OCI-LY7 (cell line): ENCODE results near the gene HCFC1R1. TPM values are rescaled to one million over a fixed set of nuclear protein-coding genes. Genes with fewer than 3 reads are reported as not detected.

Source experiments
- BruUV-seq: library from RNA; stranded (reverse); fragments of 400-500 nt; replicated peaks from 2 replicates; lab custom pipeline; 2021; lab: Mats Ljungman, UMichigan
- CTCF ChIA-PET: fragments of 300-600 bp; sonication (Branson Sonifier 250); formaldehyde crosslinking; loops from one replicate; lab custom pipeline; 2022; ENCODE audit warnings: antibody characterized with exemption; ENCODE audit not compliant: unreplicated experiment; lab: Charles Lee
- POLR2A ChIA-PET: fragments of 300-600 bp; sonication (Branson Sonifier 250); formaldehyde crosslinking; loops from one replicate; lab custom pipeline; 2022; ENCODE audit warnings: antibody characterized with exemption; lab: Charles Lee
- DNase-seq: peaks from one replicate; pipeline ENCODE4 v3.0.0-alpha.2; 2015; ENCODE audit warnings: low spot score
- H2AFZ ChIP-seq: fragments of 200-600 bp; sonication (generic), shearing (Covaris generic); 2 replicates; pipeline ENCODE4 v1.6.1; 2014; ENCODE audit warnings: mild to moderate bottlenecking, antibody characterized with exemption, low read length, moderate library complexity
- H3K27ac ChIP-seq: fragments of 200-600 bp; sonication (generic); 2 replicates; pipeline ENCODE4 v1.5.1; 2014; ENCODE audit warnings: mixed run types, low read depth, mild to moderate bottlenecking, moderate library complexity, low read length, inconsistent platforms; ENCODE audit not compliant: poor library complexity, severe bottlenecking
- H3K36me3 ChIP-seq: fragments of 200-600 bp; sonication (generic); 2 replicates; pipeline ENCODE4 v1.6.1; 2014; ENCODE audit warnings: mild to moderate bottlenecking, antibody characterized with exemption, low read length, moderate library complexity, mixed read lengths; ENCODE audit not compliant: insufficient read depth
- H3K4me1 ChIP-seq: fragments of 200-600 bp; sonication (generic); 2 replicates; pipeline ENCODE4 v1.5.1; 2014; ENCODE audit warnings: mild to moderate bottlenecking, low read length; ENCODE audit not compliant: insufficient read depth, poor library complexity, severe bottlenecking
- H3K4me2 ChIP-seq: fragments of 200-600 bp; sonication (generic); 2 replicates; pipeline ENCODE4 v1.6.1; 2014; ENCODE audit warnings: mild to moderate bottlenecking, low read length
- H3K4me3 ChIP-seq: fragments of 200-600 bp; sonication (generic); 2 replicates; pipeline ENCODE4 v1.5.1; 2014; ENCODE audit warnings: mild to moderate bottlenecking, low read depth, low read length; ENCODE audit not compliant: poor library complexity, severe bottlenecking
- H3K79me2 ChIP-seq: fragments of 200-600 bp; sonication (generic); 2 replicates; pipeline ENCODE4 v1.6.1; 2016; ENCODE audit warnings: low read depth, mild to moderate bottlenecking, low read length, moderate library complexity, mixed read lengths; ENCODE audit not compliant: insufficient read depth
- H3K9me2 ChIP-seq: fragments of 200-600 bp; sonication (generic); 2 replicates; pipeline ENCODE4 v1.6.1; 2016; ENCODE audit warnings: mild to moderate bottlenecking, low read length, mixed read lengths; ENCODE audit not compliant: insufficient read depth
- H3K9me3 ChIP-seq: fragments of 200-600 bp; sonication (generic); 2 replicates; pipeline ENCODE4 v1.6.1; 2014; ENCODE audit warnings: mild to moderate bottlenecking, mixed run types, low read length, mixed read lengths
- H4K20me1 ChIP-seq: fragments of 200-600 bp; sonication (generic); 2 replicates; pipeline ENCODE4 v1.6.1; 2014; ENCODE audit warnings: mild to moderate bottlenecking, antibody characterized with exemption, low read length, moderate library complexity, mixed read lengths; ENCODE audit not compliant: insufficient read depth
- CTCF ChIP-seq: fragments of 200-600 bp; sonication (generic); conservative IDR thresholded peaks from 2 replicates; pipeline ENCODE4 v1.5.1; 2014; ENCODE audit warnings: mild to moderate bottlenecking, antibody characterized with exemption, low read length, moderate library complexity, mixed read lengths
- EZH2phosphoT487 ChIP-seq: fragments of 200-600 bp; sonication (generic); IDR thresholded peaks from 2 replicates; pipeline ENCODE4 v1.6.1; 2018; ENCODE audit warnings: low read depth, borderline replicate concordance, mild to moderate bottlenecking, mixed run types, antibody characterized with exemption, low read length, moderate library complexity, mixed read lengths
- intact Hi-C: fragments of 100-400 bp; cut with micrococcal nuclease; formaldehyde crosslinking; loops from one replicate; pipeline ENCODE4 v1.10.0; 2022; ENCODE audit not compliant: unreplicated experiment
- total RNA-seq, 2 experiments: library from RNA; depleted of rRNA in 1 of 2; stranded (reverse); fragments of >200 nt in 1 of 2; shearing (Covaris generic) in 1 of 2; gene quantifications; 2 replicates each; pipeline ENCODE4 v1.2.3, GENCODE V29; 2014 to 2022

The HCFC1R1 gene
- total RNA-seq, 2 experiments from 2014 or later, result 29.1 to 39.4 TPM

- H3K27ac ChIP-seq, result no peak overlapping the region
- no peaks in the 10 kb centered on the region; the same call in 1 of the 2 replicates for H4K20me1 ChIP-seq
- intact Hi-C loops, result loop anchor here (1.0 kb wide), 1 partner anchor 26 kb away; no protein-coding TSS in a partner anchor
- H3K4me2 ChIP-seq, result no peak overlapping the region; the same call in 1 of the 2 replicates
- H3K9me2 ChIP-seq, result no peaks in the 10 kb centered on the region
- H3K4me1 ChIP-seq, result peaks cover 10% of the 10 kb centered on the region
- TF ChIP-seq CTCF, result no peak
- TF ChIP-seq EZH2phosphoT487, result no peak
- ChIA-PET CTCF (interaction anchor here (0.6 to 1.6 kb wide), 7 partner anchors 9 to 1067 kb away, joined by 3 to 12 read pairs (median 5); no protein-coding TSS in a partner anchor), POLR2A (interaction anchor here (0.6 to 1.2 kb wide), 4 partner anchors 10 to 157 kb away, joined by 3 to 4 read pairs (median 4); no protein-coding TSS in a partner anchor)
- H3K9me3 ChIP-seq, result no peaks in the 10 kb centered on the region
- no TSS peak for BruUV-seq
- no peak overlapping the region for H2AFZ ChIP-seq
- no peak for DNase-seq
- no peaks in the 10 kb centered on the region for H3K79me2 ChIP-seq
- H3K36me3 ChIP-seq, result peaks cover 16% of the 10 kb centered on the region
- no peak overlapping the region for H3K4me3 ChIP-seq
Measured at GRCh38 chr16:3028716-3029319, 5.1 kb upstream of the HCFC1R1 start.

GRCh38 chr16:3027983-3028715, 4.4 kb upstream of the HCFC1R1 start:
- ChIA-PET POLR2A (interaction anchor here (0.6 to 1.2 kb wide), 5 partner anchors 9 to 156 kb away, joined by 3 to 4 read pairs (median 4); no protein-coding TSS in a partner anchor), CTCF (interaction anchor here (0.6 to 1.6 kb wide), 7 partner anchors 10 to 276 kb away, joined by 4 to 12 read pairs (median 5); partner anchors contain the start of gene SRRM2)
- Histone ChIP-seq H3K79me2 (no peaks in the 10 kb centered on the region), H3K27ac (no peak overlapping the region), H3K9me2 (no peaks in the 10 kb centered on the region), H3K4me3 (no peak overlapping the region), H3K9me3 (no peaks in the 10 kb centered on the region), H3K4me2 (peak overlapping the region; percentile 38; the same call in 1 of the 2 replicates), H4K20me1 (no peaks in the 10 kb centered on the region; the same call in 1 of the 2 replicates), H3K4me1 (peaks cover 14% of the 10 kb centered on the region), H2AFZ (no peak overlapping the region), H3K36me3 (peaks cover 16% of the 10 kb centered on the region)
- BruUV-seq, result no TSS peak
- DNase-seq, result peak; percentile 90
- TF ChIP-seq EZH2phosphoT487 (no peak), CTCF (peak; percentile 76)
- intact Hi-C loops, result loop anchor here (1.0 kb wide), 1 partner anchor 25 kb away; no protein-coding TSS in a partner anchor
